Neutrophil (primary cell): ENCODE measurements around the gene LCP1.
A peak's percentile ranks its signal among the peaks of the same experiment; 100 is the strongest.

Experiments used
- H3K27ac ChIP-seq: fragments of 200-600 bp; sonication (generic); 2 replicates; pipeline ENCODE4 v1.5.1; 2016; ENCODE audit warnings: mild to moderate bottlenecking, moderate library complexity
- H3K27me3 ChIP-seq: fragments of 200-600 bp; sonication (generic); 2 replicates; pipeline ENCODE4 v1.6.0; 2016; ENCODE audit warnings: mild to moderate bottlenecking
- H3K36me3 ChIP-seq: fragments of 200-600 bp; sonication (generic); 2 replicates; pipeline ENCODE4 v1.5.1; 2017
- H3K4me1 ChIP-seq, 2 experiments: fragments of 200-600 bp in 1 of 2; sonication (generic) in 1 of 2; 1 replicate in 1 of 2; 2 replicates in 1 of 2; pipeline versions ENCODE4 v1.5.1 to v1.6.1; 2013 to 2016; ENCODE audit warnings: low read depth in 1 of 2, low read length in 1 of 2, mild to moderate bottlenecking in 1 of 2, moderate library complexity in 1 of 2; ENCODE audit not compliant: control insufficient read depth in 1 of 2, insufficient read depth in 1 of 2
- H3K4me3 ChIP-seq, 2 experiments: fragments of 200-600 bp in 1 of 2; sonication (generic) in 1 of 2; 1 replicate in 1 of 2; 2 replicates in 1 of 2; pipeline ENCODE4 v1.5.1; 2013 to 2016; ENCODE audit warnings: low read depth in 1 of 2, low read length in 1 of 2, mild to moderate bottlenecking in 1 of 2, moderate library complexity in 1 of 2
- H3K9me3 ChIP-seq: fragments of 200-600 bp; sonication (generic); 2 replicates; pipeline ENCODE4 v1.5.1; 2016
- TF ChIP-seq, protein P1 (sequence below): fragments of 200-600 bp; sonication (generic); IDR thresholded peaks from 2 replicates; pipeline ENCODE4 v1.5.1; 2016; ENCODE audit warnings: antibody characterized with exemption

Gene LCP1

GRCh38 chr13:46127358-46128023, 54.5 kb downstream of the LCP1 start:
- Histone ChIP-seq H3K4me1 (peaks cover 9 to 14% of the 10 kb centered on the region in 2 experiments), H3K27ac (peak overlapping the region; percentile 67), H3K36me3 (peaks cover 75% of the 10 kb centered on the region), H3K27me3 (no peaks in the 10 kb centered on the region), H3K4me3 (no peak overlapping the region), H3K9me3 (peaks cover 5% of the 10 kb centered on the region)
- TF ChIP-seq, protein P1, sequence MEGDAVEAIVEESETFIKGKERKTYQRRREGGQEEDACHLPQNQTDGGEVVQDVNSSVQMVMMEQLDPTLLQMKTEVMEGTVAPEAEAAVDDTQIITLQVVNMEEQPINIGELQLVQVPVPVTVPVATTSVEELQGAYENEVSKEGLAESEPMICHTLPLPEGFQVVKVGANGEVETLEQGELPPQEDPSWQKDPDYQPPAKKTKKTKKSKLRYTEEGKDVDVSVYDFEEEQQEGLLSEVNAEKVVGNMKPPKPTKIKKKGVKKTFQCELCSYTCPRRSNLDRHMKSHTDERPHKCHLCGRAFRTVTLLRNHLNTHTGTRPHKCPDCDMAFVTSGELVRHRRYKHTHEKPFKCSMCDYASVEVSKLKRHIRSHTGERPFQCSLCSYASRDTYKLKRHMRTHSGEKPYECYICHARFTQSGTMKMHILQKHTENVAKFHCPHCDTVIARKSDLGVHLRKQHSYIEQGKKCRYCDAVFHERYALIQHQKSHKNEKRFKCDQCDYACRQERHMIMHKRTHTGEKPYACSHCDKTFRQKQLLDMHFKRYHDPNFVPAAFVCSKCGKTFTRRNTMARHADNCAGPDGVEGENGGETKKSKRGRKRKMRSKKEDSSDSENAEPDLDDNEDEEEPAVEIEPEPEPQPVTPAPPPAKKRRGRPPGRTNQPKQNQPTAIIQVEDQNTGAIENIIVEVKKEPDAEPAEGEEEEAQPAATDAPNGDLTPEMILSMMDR: no peak

GRCh38 chr13:46126552-46127357, 55.2 kb downstream of the LCP1 start:
- Histone ChIP-seq H3K27me3 (no peaks in the 10 kb centered on the region), H3K4me3 (no peak overlapping the region), H3K27ac (peak overlapping the region; percentile 67), H3K9me3 (peaks cover 5% of the 10 kb centered on the region), H3K36me3 (peaks cover 68% of the 10 kb centered on the region), H3K4me1 (peaks cover 9 to 14% of the 10 kb centered on the region in 2 experiments)
- TF ChIP-seq, protein P1: peak; percentile 54

DNA sequence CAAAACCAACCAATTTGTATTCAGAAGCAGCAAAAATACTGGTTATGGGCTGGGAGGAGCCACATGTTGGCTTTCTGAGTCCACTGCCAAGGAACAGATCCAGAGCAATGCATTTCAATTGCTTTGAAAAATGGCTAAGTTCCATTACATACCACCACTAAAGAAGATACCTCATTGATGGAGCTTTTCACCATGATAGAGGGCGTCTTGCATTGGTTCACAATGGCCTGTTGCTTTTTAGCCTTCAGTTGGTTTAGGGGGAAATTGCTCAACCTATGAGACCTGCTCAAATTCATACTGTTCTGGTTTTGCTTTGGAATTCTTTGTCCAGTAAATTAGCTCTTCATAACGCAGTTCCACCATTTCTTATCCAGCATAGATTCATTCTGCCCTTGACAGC, 55.9 kb downstream of the LCP1 start:
- Histone ChIP-seq H3K27me3 (no peaks in the 10 kb centered on the region), H3K4me3 (no peak overlapping the region), H3K36me3 (peaks cover 61% of the 10 kb centered on the region), H3K4me1 (peaks cover 9 to 14% of the 10 kb centered on the region in 2 experiments), H3K27ac (peak overlapping the region; percentile 67), H3K9me3 (peaks cover 5% of the 10 kb centered on the region)
- TF ChIP-seq, protein P1: no peak

- TF ChIP-seq, protein P1: no peak
- Histone ChIP-seq H3K4me1 (peaks cover 9 to 14% of the 10 kb centered on the region in 2 experiments), H3K4me3 (no peak overlapping the region), H3K9me3 (peaks cover 5% of the 10 kb centered on the region), H3K27ac (peak overlapping the region; percentile 67), H3K27me3 (no peaks in the 10 kb centered on the region), H3K36me3 (peaks cover 53% of the 10 kb centered on the region)
Observed at GRCh38 chr13:46124967-46125933, 56.7 kb downstream of the LCP1 start.

- Histone ChIP-seq H3K36me3 (peaks cover 46% of the 10 kb centered on the region), H3K9me3 (no peaks in the 10 kb centered on the region), H3K4me1 (peaks cover 9 to 14% of the 10 kb centered on the region in 2 experiments), H3K27ac (peak overlapping the region; percentile 67), H3K4me3 (no peak overlapping the region), H3K27me3 (no peaks in the 10 kb centered on the region)
- TF ChIP-seq, protein P1: no peak
Observed at GRCh38 chr13:46124531-46124966, 57.4 kb downstream of the LCP1 start.
